Measurements from ENCODE around the gene FYB1. TPM values are rescaled to one million over a fixed set of nuclear protein-coding genes. Genes with fewer than 3 reads are reported as not detected.

The FYB1 gene
- total RNA-seq, 1 experiment from 2014 or later, result 1.1 TPM

DNA sequence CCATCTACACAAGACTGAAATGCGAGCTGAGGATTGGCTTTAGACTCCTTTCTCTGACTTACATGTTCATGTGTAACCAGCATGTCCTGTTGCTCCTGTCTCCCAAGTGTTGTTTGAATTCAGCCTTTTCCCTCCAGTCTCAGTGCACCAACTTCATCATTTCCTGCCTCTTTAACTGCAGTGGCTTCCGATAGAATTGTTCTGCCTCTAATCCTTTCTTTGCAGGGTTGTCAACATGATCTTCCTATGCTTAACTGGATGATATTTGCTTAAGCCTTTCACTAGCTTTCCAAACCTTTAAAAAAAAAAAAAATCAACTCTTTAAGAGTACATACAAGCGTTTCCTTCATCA, 6.7 kb upstream of the FYB1 start:
- intact Hi-C loops (cut with micrococcal nuclease), result no loop called here
- peaks cover 4% of the 10 kb centered on the region for H3F3A ChIP-seq (ENCODE audit: low read length, unreplicated experiment)
- no peak overlapping the region for H3K4me3 ChIP-seq (ENCODE audit: low read length)
- no peaks in the 10 kb centered on the region for H3K27me3 ChIP-seq (ENCODE audit: low read length)
- H3K27ac ChIP-seq (ENCODE audit: low read length), result no peak overlapping the region
- TF ChIP-seq EZH2 (IDR thresholded peaks at IDR 0.05; ENCODE audit: low read length, unreplicated experiment), result no peak
- no peak for TF ChIP-seq EZH2phosphoT487 (IDR thresholded peaks at IDR 0.05; ENCODE audit: borderline replicate concordance, low read length)
- TF ChIP-seq, protein P1, sequence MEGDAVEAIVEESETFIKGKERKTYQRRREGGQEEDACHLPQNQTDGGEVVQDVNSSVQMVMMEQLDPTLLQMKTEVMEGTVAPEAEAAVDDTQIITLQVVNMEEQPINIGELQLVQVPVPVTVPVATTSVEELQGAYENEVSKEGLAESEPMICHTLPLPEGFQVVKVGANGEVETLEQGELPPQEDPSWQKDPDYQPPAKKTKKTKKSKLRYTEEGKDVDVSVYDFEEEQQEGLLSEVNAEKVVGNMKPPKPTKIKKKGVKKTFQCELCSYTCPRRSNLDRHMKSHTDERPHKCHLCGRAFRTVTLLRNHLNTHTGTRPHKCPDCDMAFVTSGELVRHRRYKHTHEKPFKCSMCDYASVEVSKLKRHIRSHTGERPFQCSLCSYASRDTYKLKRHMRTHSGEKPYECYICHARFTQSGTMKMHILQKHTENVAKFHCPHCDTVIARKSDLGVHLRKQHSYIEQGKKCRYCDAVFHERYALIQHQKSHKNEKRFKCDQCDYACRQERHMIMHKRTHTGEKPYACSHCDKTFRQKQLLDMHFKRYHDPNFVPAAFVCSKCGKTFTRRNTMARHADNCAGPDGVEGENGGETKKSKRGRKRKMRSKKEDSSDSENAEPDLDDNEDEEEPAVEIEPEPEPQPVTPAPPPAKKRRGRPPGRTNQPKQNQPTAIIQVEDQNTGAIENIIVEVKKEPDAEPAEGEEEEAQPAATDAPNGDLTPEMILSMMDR (conservative IDR thresholded peaks at IDR 0.05; ENCODE audit: low read depth, low read length), result no peak
- ATAC-seq (no peak), DNase-seq (no peak)
- CTCF ChIA-PET, result no interaction called here
- POLR2A ChIA-PET (ENCODE audit: unreplicated experiment), result no interaction called here
- H3K4me1 ChIP-seq (ENCODE audit: insufficient read depth, low read length), result peaks cover 21% of the 10 kb centered on the region
- no peak overlapping the region for H3K4me2 ChIP-seq (ENCODE audit: low read length)
- no peaks in the 10 kb centered on the region for H4K20me1 ChIP-seq (ENCODE audit: low read length)
- no peaks in the 10 kb centered on the region for H3K9me2 ChIP-seq (replicated peaks; ENCODE audit: low read length)
- no peak overlapping the region for H2AFZ ChIP-seq (ENCODE audit: low read length)
- H3K9me3 ChIP-seq (ENCODE audit: low read length), result no peaks in the 10 kb centered on the region
- BruUV-seq (replicated peaks), result no TSS peak
- H3K9ac ChIP-seq (ENCODE audit: low read length), result no peak overlapping the region
- no peaks in the 10 kb centered on the region for H3K36me3 ChIP-seq (ENCODE audit: low read depth, low read length)
- no peaks in the 10 kb centered on the region for H3K79me2 ChIP-seq (ENCODE audit: low read length)

DNA sequence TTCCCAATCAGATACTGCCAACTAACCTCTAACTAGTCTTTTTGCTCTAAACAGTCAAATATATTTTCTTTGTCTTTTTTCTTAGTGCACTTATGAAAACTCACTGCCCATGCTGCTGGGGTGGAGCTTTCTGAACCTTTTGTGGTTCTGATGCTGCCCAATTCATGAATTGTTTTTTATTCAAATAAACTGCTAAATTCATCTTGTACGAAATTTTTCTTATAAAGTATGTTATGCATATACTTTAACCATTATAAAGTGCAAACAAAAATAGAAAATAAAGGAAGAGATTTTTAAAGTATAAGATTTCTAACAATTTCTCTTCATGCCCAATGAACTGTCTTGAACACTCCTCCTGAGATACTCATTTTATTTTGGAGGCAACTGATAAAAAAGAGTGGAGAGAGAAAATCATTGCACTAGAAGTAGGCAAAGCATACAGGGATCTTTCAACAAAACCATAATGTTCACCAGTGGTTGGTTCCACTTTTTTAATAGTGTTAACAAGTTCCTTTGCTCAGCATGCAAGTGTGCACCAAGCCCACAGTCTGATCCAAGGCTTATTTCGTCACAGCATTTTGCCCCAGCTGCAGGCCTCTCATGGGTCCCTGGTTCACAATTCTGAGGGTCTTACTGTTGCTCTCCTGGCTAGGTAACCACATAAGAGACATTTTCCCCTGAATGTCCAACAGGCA, 6.2 kb upstream of the FYB1 start:
- ATAC-seq, result no peak
- no peaks in the 10 kb centered on the region for H3K79me2 ChIP-seq (ENCODE audit: low read length)
- no peak for DNase-seq
- no peaks in the 10 kb centered on the region for H3K9me3 ChIP-seq (ENCODE audit: low read length)
- POLR2A ChIA-PET (ENCODE audit: unreplicated experiment), result no interaction called here
- H3K4me3 ChIP-seq (ENCODE audit: low read length), result no peak overlapping the region
- no peaks in the 10 kb centered on the region for H4K20me1 ChIP-seq (ENCODE audit: low read length)
- no peak overlapping the region for H3K9ac ChIP-seq (ENCODE audit: low read length)
- H3K27ac ChIP-seq (ENCODE audit: low read length), result no peak overlapping the region
- H3K27me3 ChIP-seq (ENCODE audit: low read length), result no peaks in the 10 kb centered on the region
- H3F3A ChIP-seq (ENCODE audit: low read length, unreplicated experiment), result peaks cover 4% of the 10 kb centered on the region
- H3K4me1 ChIP-seq (ENCODE audit: insufficient read depth, low read length), result peaks cover 20% of the 10 kb centered on the region
- intact Hi-C loops (cut with micrococcal nuclease), result no loop called here
- no peak overlapping the region for H3K4me2 ChIP-seq (ENCODE audit: low read length)
- TF ChIP-seq EZH2 (IDR thresholded peaks at IDR 0.05; ENCODE audit: low read length, unreplicated experiment), result no peak
- TF ChIP-seq, protein P1 (conservative IDR thresholded peaks at IDR 0.05; ENCODE audit: low read depth, low read length), result no peak
- no peak for TF ChIP-seq EZH2phosphoT487 (IDR thresholded peaks at IDR 0.05; ENCODE audit: borderline replicate concordance, low read length)
- no peak overlapping the region for H2AFZ ChIP-seq (ENCODE audit: low read length)
- no TSS peak for BruUV-seq (replicated peaks)
- CTCF ChIA-PET, result no interaction called here
- no peaks in the 10 kb centered on the region for H3K9me2 ChIP-seq (replicated peaks; ENCODE audit: low read length)
- H3K36me3 ChIP-seq (ENCODE audit: low read depth, low read length), result no peaks in the 10 kb centered on the region

DNA sequence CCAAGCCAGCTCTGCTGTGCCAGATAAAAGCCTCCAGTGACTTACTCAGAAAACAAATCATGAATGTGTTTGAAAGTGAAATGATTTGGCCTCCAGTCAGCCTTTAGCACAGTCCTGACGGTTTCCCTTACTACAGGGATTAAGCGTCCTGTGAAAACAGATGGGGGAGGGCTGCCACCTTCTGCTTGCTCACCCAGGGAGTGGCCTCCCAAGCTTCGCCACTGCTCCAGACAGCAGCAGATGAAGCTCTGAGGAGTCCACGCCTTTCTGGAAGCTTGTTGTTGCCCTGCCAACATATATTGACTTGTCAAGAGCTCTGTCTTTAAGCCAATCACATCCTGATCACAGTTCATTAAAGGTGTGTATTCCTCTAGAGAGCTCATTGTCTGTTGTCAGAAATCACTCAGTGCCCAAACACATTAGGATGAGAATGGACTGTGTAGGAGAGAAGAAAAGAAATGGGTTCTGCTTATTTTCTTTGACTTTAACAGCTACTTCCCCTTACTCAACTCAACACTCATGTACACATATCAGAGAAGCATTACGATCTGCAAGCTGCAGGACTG, 4.9 kb upstream of the FYB1 start:
- Histone ChIP-seq H3K36me3 (ENCODE audit: low read depth, low read length) (no peaks in the 10 kb centered on the region), H3K9ac (ENCODE audit: low read length) (no peak overlapping the region), H3K27ac (ENCODE audit: low read length) (peak overlapping the region; percentile 70), H3K4me3 (ENCODE audit: low read length) (peak overlapping the region; percentile 17; the same call in 1 of the 2 replicates), H3K27me3 (ENCODE audit: low read length) (no peaks in the 10 kb centered on the region), H3K9me3 (ENCODE audit: low read length) (no peaks in the 10 kb centered on the region), H3K9me2 (replicated peaks; ENCODE audit: low read length) (no peaks in the 10 kb centered on the region; the same call in 1 of the 2 replicates), H3K4me2 (ENCODE audit: low read length) (peak overlapping the region; percentile 71), H2AFZ (ENCODE audit: low read length) (peak overlapping the region; percentile 70), H3K4me1 (ENCODE audit: insufficient read depth, low read length) (peaks cover 30% of the 10 kb centered on the region), H4K20me1 (ENCODE audit: low read length) (no peaks in the 10 kb centered on the region), H3K79me2 (ENCODE audit: low read length) (no peaks in the 10 kb centered on the region), H3F3A (ENCODE audit: low read length, unreplicated experiment) (peaks cover 4% of the 10 kb centered on the region)
- no TSS peak for BruUV-seq (replicated peaks)
- ChIA-PET CTCF (interaction anchor here (0.5 to 0.7 kb wide), 4 partner anchors 76 to 264 kb away, joined by 3 to 5 read pairs (median 3); no protein-coding TSS in a partner anchor), POLR2A (ENCODE audit: unreplicated experiment) (interaction anchor here (0.6 kb wide), 1 partner anchor 758 kb away, joined by 4 read pairs; no protein-coding TSS in a partner anchor)
- DNase-seq, result peak; percentile 92
- TF ChIP-seq EZH2 (IDR thresholded peaks at IDR 0.05; ENCODE audit: low read length, unreplicated experiment), result no peak
- TF ChIP-seq, protein P1 (conservative IDR thresholded peaks at IDR 0.05; ENCODE audit: low read depth, low read length), result no peak
- ATAC-seq, result peak; percentile 98
- intact Hi-C loops (cut with micrococcal nuclease), result no loop called here

All from PC-3 (cell line).